Lower lobe of right lung (tissue), 2 donors: ENCODE measurements around the gene CLEC2L. TPM values are rescaled to one million over a fixed set of nuclear protein-coding genes. Genes with fewer than 3 reads are reported as not detected.
"Not testable (repeated sequence)": the region's sequence is repeated elsewhere in the genome, so short reads cannot be mapped to it uniquely, and the experiment has no call there.

Experiments
- ATAC-seq, 2 donors: fragments of 200-7000 bp; cut with Tn5 transposase; one replicate each; pipeline ENCODE4 v1.9.1; 2020 to 2022; ENCODE audit warnings: mild to moderate bottlenecking in 2 of 2, moderate library complexity in 2 of 2
- DNase-seq: peaks from one replicate; pipeline ENCODE4 v3.0.0-alpha.2; 2020
- H3K27ac ChIP-seq: fragments of 200-600 bp; one replicate; pipeline ENCODE4 v1.8.0; 2022
- H3K27me3 ChIP-seq: fragments of 200-600 bp; one replicate; pipeline ENCODE4 v1.8.0; 2022; ENCODE audit warnings: low read depth
- H3K36me3 ChIP-seq: fragments of 200-600 bp; one replicate; pipeline ENCODE4 v1.8.0; 2022; ENCODE audit warnings: mild to moderate bottlenecking
- H3K4me1 ChIP-seq: fragments of 200-600 bp; one replicate; pipeline ENCODE4 v1.8.0; 2022
- H3K4me3 ChIP-seq: fragments of 200-600 bp; one replicate; pipeline ENCODE4 v1.8.0; 2022; ENCODE audit warnings: mild to moderate bottlenecking
- H3K9me3 ChIP-seq: fragments of 200-600 bp; one replicate; pipeline ENCODE4 v1.8.0; 2022
- CTCF ChIP-seq: fragments of 200-600 bp; IDR thresholded peaks from one replicate; pipeline ENCODE4 v1.8.0; 2022; ENCODE audit warnings: antibody characterized with exemption, mild to moderate bottlenecking
- intact Hi-C: fragments of 100-400 bp; cut with DNase I; formaldehyde crosslinking; loops from one replicate; pipeline ENCODE4 v1.11.0; 2022
- total RNA-seq: library from RNA; stranded (reverse); fragmentation: NEBNext Ultra II Directional; extraction: Animal tissue kit (Norgen Biotek cat#: 25700); gene quantifications from one replicate; pipeline ENCODE4 v1.2.1, GENCODE V29; 2021
- donor health status: DM: no; HTN: yes; CAD: no; lungs with severe emphysema.

CLEC2L gene
- total RNA-seq, 1 donor from 2014 or later: not detected

GRCh38 chr7:139544645-139545044, 21.2 kb downstream of the CLEC2L start:
- DNase-seq (no peak), ATAC-seq (no peak)
- TF ChIP-seq CTCF: no peak
- Histone ChIP-seq H3K4me3 (no peak overlapping the region), H3K27me3 (no peaks in the 10 kb centered on the region), H3K36me3 (no peaks in the 10 kb centered on the region), H3K9me3 (no peaks in the 10 kb centered on the region), H3K4me1 (no peaks in the 10 kb centered on the region), H3K27ac (no peak overlapping the region)
- intact Hi-C loops: no loop called here

GRCh38 chr7:139548302-139549028, 25.0 kb downstream of the CLEC2L start:
- ATAC-seq: no peak
- Histone ChIP-seq H3K4me1 (no peaks in the 10 kb centered on the region), H3K27ac (no peak overlapping the region), H3K27me3 (no peaks in the 10 kb centered on the region), H3K36me3 (no peaks in the 10 kb centered on the region), H3K9me3 (no peaks in the 10 kb centered on the region), H3K4me3 (no peak overlapping the region)
- no peak for DNase-seq
- intact Hi-C loops: no loop called here
- no peak for TF ChIP-seq CTCF

- H3K4me1 ChIP-seq, intact Hi-C loops, H3K27ac ChIP-seq: not testable (repeated sequence)
Measured at GRCh38 chr7:139553991-139554700, 30.7 kb downstream of the CLEC2L start.

GRCh38 chr7:139557857-139558581, 34.5 kb downstream of the CLEC2L start:
- Histone ChIP-seq H3K27me3 (no peaks in the 10 kb centered on the region), H3K9me3 (no peaks in the 10 kb centered on the region), H3K36me3 (no peaks in the 10 kb centered on the region), H3K4me1 (no peaks in the 10 kb centered on the region), H3K27ac (no peak overlapping the region), H3K4me3 (no peak overlapping the region)
- intact Hi-C loops: no loop called here
- no peak for TF ChIP-seq CTCF
- DNase-seq (no peak), ATAC-seq (no peak)

More at GRCh38 chr7:139553991-139554700, 30.7 kb downstream of the CLEC2L start:
- not testable (repeated sequence) for H3K36me3 ChIP-seq, ATAC-seq, H3K27me3 ChIP-seq, DNase-seq, H3K4me3 ChIP-seq, H3K9me3 ChIP-seq

GRCh38 chr7:139559364-139560105, 36.0 kb downstream of the CLEC2L start:
- H3K4me1 ChIP-seq: peaks cover 5% of the 10 kb centered on the region
- DNase-seq (no peak), ATAC-seq (no peak)
- no peak for TF ChIP-seq CTCF
- H3K27ac ChIP-seq: no peak overlapping the region
- H3K36me3 ChIP-seq: peaks cover 7% of the 10 kb centered on the region
- H3K27me3 ChIP-seq: no peaks in the 10 kb centered on the region
- H3K9me3 ChIP-seq: no peaks in the 10 kb centered on the region
- H3K4me3 ChIP-seq: no peak overlapping the region
- intact Hi-C loops: no loop called here
